CD14-positive monocyte (primary cell): ENCODE measurements around the gene PTPRN2. TPM values are rescaled to one million over a fixed set of nuclear protein-coding genes. Genes with fewer than 3 reads are reported as not detected.

Source experiments
- DNase-seq, 3 donors: peaks; one replicate each; pipeline ENCODE4 v3.0.0-alpha.2; 2011 to 2022
- H2AFZ ChIP-seq: 2 replicates; pipeline ENCODE4 v1.6.0; 2012; ENCODE audit warnings: mild to moderate bottlenecking, low read depth, low read length, inconsistent platforms; ENCODE audit not compliant: insufficient read depth, poor library complexity, severe bottlenecking
- H3K27ac ChIP-seq, 2 donors: 1 replicate in 1 of 2; 2 replicates in 1 of 2; pipeline ENCODE4 v1.5.1; 2012 to 2013; ENCODE audit warnings: low read length in 2 of 2, control low read depth in 1 of 2, inconsistent platforms in 1 of 2, low read depth in 1 of 2, mild to moderate bottlenecking in 1 of 2
- H3K27me3 ChIP-seq, 2 donors: one replicate each; pipeline versions ENCODE4 v1.6.0 to v1.6.1; 2011 to 2013; ENCODE audit warnings: low read length in 2 of 2; ENCODE audit not compliant: control insufficient read depth in 2 of 2, insufficient read depth in 2 of 2
- H3K36me3 ChIP-seq, 2 donors: replicated peaks in 1 of 2; 1 replicate in 1 of 2; 2 replicates in 1 of 2; pipeline versions ENCODE4 v1.5.1 to v1.6.1; 2012 to 2013; ENCODE audit warnings: low read length in 2 of 2, control low read depth in 1 of 2, inconsistent platforms in 1 of 2, mild to moderate bottlenecking in 1 of 2; ENCODE audit not compliant: insufficient read depth in 2 of 2, control insufficient read depth in 1 of 2
- H3K4me1 ChIP-seq, 2 donors: 1 replicate in 1 of 2; 2 replicates in 1 of 2; pipeline versions ENCODE4 v1.5.1 to v1.6.1; 2012 to 2013; ENCODE audit warnings: low read length in 2 of 2, control low read depth in 1 of 2, inconsistent platforms in 1 of 2, mild to moderate bottlenecking in 1 of 2, moderate library complexity in 1 of 2; ENCODE audit not compliant: insufficient read depth in 2 of 2, control insufficient read depth in 1 of 2
- H3K4me2 ChIP-seq: replicated peaks from 2 replicates; pipeline ENCODE3; 2012; ENCODE audit warnings: low read length, moderate library complexity, mild to moderate bottlenecking; ENCODE audit not compliant: poor library complexity, severe bottlenecking; ENCODE audit errors: extremely low read depth
- H3K4me3 ChIP-seq, 3 experiments: fragments of 200-600 bp in 1 of 3; sonication (generic) in 1 of 3; replicated peaks in 1 of 3; 1 replicate in 2 of 3; 2 replicates in 1 of 3; pipeline ENCODE4 v1.5.1; 2011 to 2013; ENCODE audit warnings: low read length in 3 of 3, mild to moderate bottlenecking in 3 of 3, control low read depth in 2 of 3, low read depth in 2 of 3, inconsistent platforms in 1 of 3, moderate library complexity in 1 of 3
- H3K79me2 ChIP-seq: 2 replicates; pipeline ENCODE4 v1.6.0; 2012; ENCODE audit warnings: mild to moderate bottlenecking, control low read depth, inconsistent platforms, low read length, moderate library complexity; ENCODE audit not compliant: insufficient read depth
- H3K9ac ChIP-seq: 2 replicates; pipeline ENCODE4 v1.6.0; 2017; ENCODE audit warnings: low read length, mild to moderate bottlenecking; ENCODE audit not compliant: insufficient read depth, poor library complexity, severe bottlenecking
- H3K9me3 ChIP-seq, 2 donors: replicated peaks in 1 of 2; 1 replicate in 1 of 2; 2 replicates in 1 of 2; pipeline versions ENCODE4 v1.5.1 to v1.6.1; 2012 to 2013; ENCODE audit warnings: low read length in 2 of 2, control low read depth in 1 of 2; ENCODE audit not compliant: control insufficient read depth in 1 of 2, insufficient read depth in 1 of 2
- H4K20me1 ChIP-seq: 2 replicates; pipeline ENCODE4 v1.6.0; 2012; ENCODE audit warnings: mild to moderate bottlenecking, low read length, control low read depth, moderate library complexity; ENCODE audit not compliant: insufficient read depth
- H3K27ac Mint-ChIP-seq, 7 donors: one replicate each; pipeline ENCODE4 v1.8.0; 2020; ENCODE audit warnings: mild to moderate bottlenecking in 7 of 7, mixed read lengths in 7 of 7, moderate library complexity in 6 of 7, inconsistent platforms in 2 of 7
- H3K27me3 Mint-ChIP-seq, 3 donors: one replicate each; pipeline ENCODE4 v1.8.0; 2021 to 2022; ENCODE audit warnings: low read depth in 3 of 3, mild to moderate bottlenecking in 3 of 3, mixed read lengths in 3 of 3, moderate library complexity in 3 of 3, inconsistent platforms in 1 of 3
- H3K36me3 Mint-ChIP-seq, 2 donors: one replicate each; pipeline ENCODE4 v1.8.0; 2020; ENCODE audit warnings: mixed read lengths in 2 of 2, inconsistent platforms in 1 of 2, mild to moderate bottlenecking in 1 of 2
- H3K4me1 Mint-ChIP-seq: one replicate; pipeline ENCODE4 v1.8.0; 2020; ENCODE audit warnings: mild to moderate bottlenecking, mixed read lengths
- H3K4me3 Mint-ChIP-seq, 2 donors: one replicate each; pipeline ENCODE4 v1.8.0; 2020; ENCODE audit warnings: mild to moderate bottlenecking in 2 of 2, mixed read lengths in 2 of 2, moderate library complexity in 1 of 2
- H3K9me3 Mint-ChIP-seq, 7 donors: one replicate each; pipeline ENCODE4 v1.8.0; 2020 to 2022; ENCODE audit warnings: mixed read lengths in 7 of 7, mild to moderate bottlenecking in 6 of 7, moderate library complexity in 6 of 7, inconsistent platforms in 2 of 7
- WGBS: methylation state at CpG from one replicate; pipeline ENCODE4 v1.1.5; 2013; ENCODE audit warnings: missing lambda C conversion rate; ENCODE audit not compliant: insufficient coverage; 5-methylcytosine and 5-hydroxymethylcytosine counted together
- intact Hi-C, 2 donors: fragments of 100-400 bp; cut with micrococcal nuclease; formaldehyde crosslinking; loops; one replicate each; pipeline versions ENCODE4 v1.15.0 to v1.15.1; 2023
- polyA plus RNA-seq, 3 donors: library from polyadenylated mRNA; depleted of rRNA in 1 of 3; unstranded in 2 of 3; stranded (reverse) in 1 of 3; fragments of 300-500 nt in 2 of 3; fragments of >200 nt in 1 of 3; fragmentation: Illumina TruSeq in 2 of 3; gene quantifications; 1 replicate in 2 of 3; 2 replicates in 1 of 3; pipeline ENCODE4 v1.2.3, GENCODE V29; 2012 to 2021
- TF ChIP-seq, protein P1 (sequence below): fragments of 200-600 bp; IDR thresholded peaks from one replicate; pipeline ENCODE4 v1.8.0; 2022; ENCODE audit warnings: antibody characterized with exemption, mild to moderate bottlenecking

PTPRN2 gene
- polyA plus RNA-seq, 3 donors, result 0.25 to 1.4 (median 0.97) TPM

DNA sequence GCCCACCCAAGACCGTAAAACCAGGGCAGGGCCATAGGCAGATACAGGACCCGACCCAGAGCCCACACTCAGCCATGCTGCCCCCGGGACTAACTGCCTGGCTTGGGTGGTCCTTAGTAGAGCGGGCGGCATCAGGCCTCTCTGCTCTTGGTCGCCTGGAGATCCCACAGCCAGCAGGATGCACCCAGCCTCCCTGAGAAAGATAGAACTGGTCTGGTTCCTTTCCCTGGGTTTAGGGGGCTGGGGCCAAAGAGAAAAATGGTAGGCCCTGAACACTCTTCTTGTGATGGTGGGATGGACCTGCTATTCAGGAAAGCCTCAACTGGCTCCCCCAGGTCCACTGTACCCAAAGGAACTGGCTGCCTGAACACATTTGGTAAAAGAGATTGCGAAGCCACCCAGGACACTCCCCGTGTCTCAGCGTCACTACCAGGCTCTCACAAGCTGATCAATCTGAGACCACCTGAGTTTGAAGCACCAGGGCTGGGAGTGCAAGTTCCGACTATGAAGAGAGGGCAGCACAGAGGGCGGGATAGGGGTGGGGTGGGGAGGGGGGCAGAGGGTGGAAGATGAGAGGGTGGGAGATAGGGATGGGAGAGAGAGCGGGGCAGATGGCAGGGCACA lies 659.3 kb downstream of the PTPRN2 start:
- H3K27me3 Mint-ChIP-seq, result peaks cover 2 to 8% (median 6%) of the 10 kb centered on the region in 3 donors
- peaks cover 14 to 26% (median 16%) of the 10 kb centered on the region in 7 donors for H3K9me3 Mint-ChIP-seq

DNA sequence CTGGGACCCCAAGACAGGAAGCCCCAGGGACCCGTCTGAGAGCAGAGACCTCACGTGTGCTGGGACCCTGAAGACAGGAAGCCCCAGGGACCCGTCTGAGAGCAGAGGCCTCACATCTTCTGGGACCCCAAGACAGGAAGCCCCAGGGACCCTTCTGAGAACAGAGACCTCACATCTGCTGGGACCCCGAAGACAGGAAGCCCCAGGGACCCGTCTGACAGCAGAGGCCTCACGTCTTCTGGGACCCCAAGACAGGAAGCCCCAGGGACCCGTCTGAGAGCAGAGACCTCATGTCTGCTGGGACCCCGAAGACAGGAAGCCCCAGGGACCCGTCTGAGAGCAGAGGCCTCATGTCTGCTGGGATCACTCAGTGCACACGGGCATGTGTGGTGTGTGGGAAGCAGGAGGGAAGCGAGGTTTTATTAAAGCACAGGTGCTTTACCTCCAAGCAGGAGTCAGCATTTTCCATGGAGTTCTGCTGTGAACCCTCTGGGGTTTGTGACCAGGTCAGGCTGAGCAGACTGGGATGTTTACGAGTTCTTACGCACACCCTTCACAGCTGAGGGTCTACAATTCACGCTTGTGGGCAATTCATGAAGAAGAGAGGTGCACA lies 660.2 kb downstream of the PTPRN2 start:
- Mint-ChIP-seq H3K4me3 (no peak overlapping the region), H3K9me3 (peaks cover 8 to 20% (median 9%) of the 10 kb centered on the region in 7 donors), H3K36me3 (no peaks in the 10 kb centered on the region), H3K4me1 (no peaks in the 10 kb centered on the region), H3K27me3 (peaks cover 2 to 8% (median 8%) of the 10 kb centered on the region in 3 donors), H3K27ac (peak overlapping the region in 1 of 7 donors; percentile 48)
- Histone ChIP-seq H3K9ac (no peak overlapping the region), H3K9me3 (peaks cover 11 to 15% of the 10 kb centered on the region in 2 donors), H3K27ac (no peak overlapping the region), H3K36me3 (no peaks in the 10 kb centered on the region), H3K4me3 (no peak overlapping the region), H3K79me2 (no peaks in the 10 kb centered on the region), H3K27me3 (no peaks in the 10 kb centered on the region), H2AFZ (no peak overlapping the region), H4K20me1 (no peaks in the 10 kb centered on the region), H3K4me2 (no peak overlapping the region), H3K4me1 (no peaks in the 10 kb centered on the region)
- TF ChIP-seq, protein P1, sequence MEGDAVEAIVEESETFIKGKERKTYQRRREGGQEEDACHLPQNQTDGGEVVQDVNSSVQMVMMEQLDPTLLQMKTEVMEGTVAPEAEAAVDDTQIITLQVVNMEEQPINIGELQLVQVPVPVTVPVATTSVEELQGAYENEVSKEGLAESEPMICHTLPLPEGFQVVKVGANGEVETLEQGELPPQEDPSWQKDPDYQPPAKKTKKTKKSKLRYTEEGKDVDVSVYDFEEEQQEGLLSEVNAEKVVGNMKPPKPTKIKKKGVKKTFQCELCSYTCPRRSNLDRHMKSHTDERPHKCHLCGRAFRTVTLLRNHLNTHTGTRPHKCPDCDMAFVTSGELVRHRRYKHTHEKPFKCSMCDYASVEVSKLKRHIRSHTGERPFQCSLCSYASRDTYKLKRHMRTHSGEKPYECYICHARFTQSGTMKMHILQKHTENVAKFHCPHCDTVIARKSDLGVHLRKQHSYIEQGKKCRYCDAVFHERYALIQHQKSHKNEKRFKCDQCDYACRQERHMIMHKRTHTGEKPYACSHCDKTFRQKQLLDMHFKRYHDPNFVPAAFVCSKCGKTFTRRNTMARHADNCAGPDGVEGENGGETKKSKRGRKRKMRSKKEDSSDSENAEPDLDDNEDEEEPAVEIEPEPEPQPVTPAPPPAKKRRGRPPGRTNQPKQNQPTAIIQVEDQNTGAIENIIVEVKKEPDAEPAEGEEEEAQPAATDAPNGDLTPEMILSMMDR, result no peak
- 38% methylated on average over 11 of the region's 14 CpGs for WGBS
- intact Hi-C loops, result no loop called here
- no peak for DNase-seq

More for the DNA sequence above, 659.3 kb downstream of the PTPRN2 start:
- intact Hi-C loops, result no loop called here
- DNase-seq, result no peak
- Mint-ChIP-seq H3K27ac (no peak overlapping the region), H3K4me3 (no peak overlapping the region), H3K4me1 (no peaks in the 10 kb centered on the region), H3K36me3 (no peaks in the 10 kb centered on the region)
- Histone ChIP-seq H2AFZ (no peak overlapping the region), H3K36me3 (no peaks in the 10 kb centered on the region), H3K9me3 (peaks cover 17 to 23% of the 10 kb centered on the region in 2 donors), H3K4me3 (no peak overlapping the region), H3K4me2 (no peak overlapping the region), H3K9ac (no peak overlapping the region), H4K20me1 (no peaks in the 10 kb centered on the region), H3K27me3 (no peaks in the 10 kb centered on the region), H3K4me1 (no peaks in the 10 kb centered on the region), H3K79me2 (no peaks in the 10 kb centered on the region), H3K27ac (no peak overlapping the region)
- TF ChIP-seq, protein P1, result no peak
- 93% methylated on average over 8 of the region's 12 CpGs for WGBS
